ENCODE data around the gene USH1G.

The USH1G gene

GRCh38 chr17:74922694-74923537 is at the start of gene USH1G:
USH1G (minus strand) TSS chr17:74923255; CDS start chr17:74923073, 182 bp downstream.
- Histone ChIP-seq H2AFZ (ENCODE audit: low read depth, low read length) (no peak within 1 kb of the TSS), H3K36me3 (replicated peaks; ENCODE audit: low read depth, low read length) (no peaks in the 10 kb centered on the region), H3K9ac (ENCODE audit: low read length) (no peak within 1 kb of the TSS), H3K4me1 (ENCODE audit: low read length) (no peaks in the 10 kb centered on the region), H3K27ac (ENCODE audit: low read length) (no peak within 1 kb of the TSS), H3K4me2 (ENCODE audit: low read length) (no peak within 1 kb of the TSS), H3K27me3 (ENCODE audit: low read depth, low read length) (no peaks in the 10 kb centered on the region), H3K4me3 (ENCODE audit: low read length) (no peak within 1 kb of the TSS), H3K9me3 (ENCODE audit: insufficient read depth, low read length) (no peaks in the 10 kb centered on the region), H4K20me1 (ENCODE audit: insufficient read depth, low read length) (no peaks in the 10 kb centered on the region), H3K79me2 (ENCODE audit: low read length) (no peaks in the 10 kb centered on the region)
- TF ChIP-seq CTCF (IDR thresholded peaks at IDR 0.05; ENCODE audit: low read depth, low read length) (no peak), EZH2phosphoT487 (IDR thresholded peaks at IDR 0.05; ENCODE audit: low read depth) (no peak)

- no peak within 1 kb of the TSS for H2AFZ ChIP-seq (ENCODE audit: low read depth, low read length)
- H3K9ac ChIP-seq (ENCODE audit: low read length), result peak within 1 kb of the TSS; percentile 38; the same call in 1 of the 2 replicates
- no peaks in the 10 kb centered on the region for H3K36me3 ChIP-seq (replicated peaks; ENCODE audit: low read depth, low read length)
- TF ChIP-seq EZH2phosphoT487 (IDR thresholded peaks at IDR 0.05; ENCODE audit: low read depth) (no peak), CTCF (IDR thresholded peaks at IDR 0.05; ENCODE audit: low read depth, low read length) (no peak)
- no peaks in the 10 kb centered on the region for H4K20me1 ChIP-seq (ENCODE audit: insufficient read depth, low read length)
- H3K4me2 ChIP-seq (ENCODE audit: low read length), result peak within 1 kb of the TSS; percentile 71
- H3K27ac ChIP-seq (ENCODE audit: low read length), result no peak within 1 kb of the TSS
- peak within 1 kb of the TSS; percentile 77 for H3K4me3 ChIP-seq (ENCODE audit: low read length)
- H3K9me3 ChIP-seq (ENCODE audit: insufficient read depth, low read length), result no peaks in the 10 kb centered on the region
- H3K4me1 ChIP-seq (ENCODE audit: low read length), result peaks cover 4% of the 10 kb centered on the region; the same call in 1 of the 2 replicates
- H3K79me2 ChIP-seq (ENCODE audit: low read length), result no peaks in the 10 kb centered on the region
- H3K27me3 ChIP-seq (ENCODE audit: low read depth, low read length), result peaks cover 24% of the 10 kb centered on the region
Measured at GRCh38 chr17:74972107-74972972, 49.3 kb upstream of the USH1G start, which contains the start of gene HID1. HID1 (minus strand) TSS chr17:74972759; CDS start chr17:74972656, 103 bp downstream.

GRCh38 chr17:74971842-74972106 is 48.7 kb upstream of the USH1G start:
- no peak overlapping the region for H3K27ac ChIP-seq (ENCODE audit: low read length)
- peak overlapping the region; percentile 71 for H3K4me2 ChIP-seq (ENCODE audit: low read length)
- H3K9ac ChIP-seq (ENCODE audit: low read length), result no peak overlapping the region
- H2AFZ ChIP-seq (ENCODE audit: low read depth, low read length), result no peak overlapping the region
- H3K4me1 ChIP-seq (ENCODE audit: low read length), result peaks cover 4% of the 10 kb centered on the region; the same call in 1 of the 2 replicates
- no peaks in the 10 kb centered on the region for H3K9me3 ChIP-seq (ENCODE audit: insufficient read depth, low read length)
- H3K36me3 ChIP-seq (replicated peaks; ENCODE audit: low read depth, low read length), result no peaks in the 10 kb centered on the region
- H3K79me2 ChIP-seq (ENCODE audit: low read length), result no peaks in the 10 kb centered on the region
- H3K4me3 ChIP-seq (ENCODE audit: low read length), result peak overlapping the region; percentile 77
- H4K20me1 ChIP-seq (ENCODE audit: insufficient read depth, low read length), result no peaks in the 10 kb centered on the region
- TF ChIP-seq EZH2phosphoT487 (IDR thresholded peaks at IDR 0.05; ENCODE audit: low read depth) (no peak), CTCF (IDR thresholded peaks at IDR 0.05; ENCODE audit: low read depth, low read length) (no peak)
- H3K27me3 ChIP-seq (ENCODE audit: low read depth, low read length), result peaks cover 24% of the 10 kb centered on the region
